SU-DHL-6 (cell line): ENCODE results near the gene FGFRL1.

ENCODE experiments used
- CTCF ChIP-seq: fragments of 200-600 bp; sonication (generic); IDR thresholded peaks from one replicate; pipeline ENCODE4 v1.5.1; 2017; ENCODE audit warnings: antibody characterized with exemption, mild to moderate bottlenecking, low read length, moderate library complexity; ENCODE audit not compliant: insufficient read depth, poor library complexity, severe bottlenecking
- EZH2phosphoT487 ChIP-seq: fragments of 200-600 bp; sonication (generic), shearing (Covaris generic); conservative IDR thresholded peaks from 2 replicates; pipeline ENCODE4 v1.6.1; 2018; ENCODE audit warnings: mild to moderate bottlenecking, antibody characterized with exemption, low read length, moderate library complexity, mixed read lengths

GRCh38 chr4:986428-986878 lies 25.0 kb upstream of the FGFRL1 start:
- TF ChIP-seq CTCF: no peak
- TF ChIP-seq EZH2phosphoT487: no peak
